ENCODE measurements around the gene ASB15.

ASB15 gene

DNA sequence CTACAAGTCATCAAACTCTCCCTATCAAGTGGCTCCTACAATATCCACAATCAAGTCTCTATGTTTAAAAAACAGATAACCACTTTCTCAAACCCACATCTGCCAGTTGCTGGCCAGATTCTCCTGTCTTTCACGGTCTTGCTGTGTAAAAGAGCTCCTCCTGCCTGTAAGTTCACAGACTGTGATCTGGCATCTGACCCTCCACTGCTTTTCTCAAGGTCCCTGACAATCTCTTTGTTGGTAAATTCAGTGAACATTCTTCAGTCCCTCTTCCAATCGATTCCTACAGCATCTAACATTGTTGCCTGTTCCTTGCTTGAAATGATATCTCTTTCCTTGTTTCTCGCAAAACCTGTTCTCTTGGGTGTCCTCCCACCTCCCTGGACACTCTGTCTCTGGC is 35.6 kb downstream of the ASB15 start:
- no peak for TF ChIP-seq SIN3A (IDR thresholded peaks at IDR 0.05; ENCODE audit: borderline replicate concordance, insufficient read depth, low read length)
- TF ChIP-seq POLR2AphosphoS5 (IDR thresholded peaks at IDR 0.05; ENCODE audit: low read depth, low read length) = no peak
- no peak for TF ChIP-seq REST (IDR thresholded peaks at IDR 0.05; ENCODE audit: insufficient read depth in 1 of 2, low read depth in 2 of 2, low read length in 2 of 2)
- TF ChIP-seq FOXP2 (optimal IDR thresholded peaks at IDR 0.05; ENCODE audit: borderline replicate concordance, extremely low read depth, extremely low read length, insufficient read depth) = no peak
- no peak for TF ChIP-seq TAF1 (IDR thresholded peaks at IDR 0.05; ENCODE audit: borderline replicate concordance, insufficient read depth, low read length)

DNA sequence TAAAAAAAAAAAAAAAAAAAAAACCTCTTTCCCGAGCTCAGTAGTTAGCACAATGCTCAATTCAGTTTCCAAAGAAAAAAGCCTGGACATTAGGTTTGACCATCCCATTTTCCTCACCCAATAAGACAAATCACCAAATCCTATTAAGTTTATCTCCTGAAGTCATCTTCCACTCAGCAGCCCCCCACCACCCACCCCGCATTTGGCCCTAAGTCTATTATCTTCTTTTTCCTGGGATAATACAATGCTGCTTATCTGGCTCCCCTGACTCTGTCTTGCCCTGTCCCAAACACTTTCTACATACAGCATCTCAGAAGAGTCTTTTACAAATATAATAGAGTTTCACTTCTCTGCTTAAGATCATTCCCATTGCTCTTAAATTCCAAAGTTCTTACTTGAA is 36.3 kb downstream of the ASB15 start:
- TF ChIP-seq SIN3A (IDR thresholded peaks at IDR 0.05; ENCODE audit: borderline replicate concordance, insufficient read depth, low read length) = no peak
- no peak for TF ChIP-seq FOXP2 (optimal IDR thresholded peaks at IDR 0.05; ENCODE audit: borderline replicate concordance, extremely low read depth, extremely low read length, insufficient read depth)
- no peak for TF ChIP-seq TAF1 (IDR thresholded peaks at IDR 0.05; ENCODE audit: borderline replicate concordance, insufficient read depth, low read length)

GRCh38 chr7:123639631-123640030 is 38.0 kb downstream of the ASB15 start:
- no peak for TF ChIP-seq TAF1 (IDR thresholded peaks at IDR 0.05; ENCODE audit: borderline replicate concordance, insufficient read depth, low read length)
- TF ChIP-seq REST (IDR thresholded peaks at IDR 0.05; ENCODE audit: insufficient read depth in 1 of 2, low read depth in 2 of 2, low read length in 2 of 2) = no peak
- no peak for TF ChIP-seq SIN3A (IDR thresholded peaks at IDR 0.05; ENCODE audit: borderline replicate concordance, insufficient read depth, low read length)
- no peak for TF ChIP-seq FOXP2 (optimal IDR thresholded peaks at IDR 0.05; ENCODE audit: borderline replicate concordance, extremely low read depth, extremely low read length, insufficient read depth)
- no peak for TF ChIP-seq POLR2AphosphoS5 (IDR thresholded peaks at IDR 0.05; ENCODE audit: low read depth, low read length)

GRCh38 chr7:123640583-123640982 is 39.0 kb downstream of the ASB15 start:
- TF ChIP-seq SIN3A (IDR thresholded peaks at IDR 0.05; ENCODE audit: borderline replicate concordance, insufficient read depth, low read length) (no peak), FOXP2 (optimal IDR thresholded peaks at IDR 0.05; ENCODE audit: borderline replicate concordance, extremely low read depth, extremely low read length, insufficient read depth) (no peak), REST (IDR thresholded peaks at IDR 0.05; ENCODE audit: insufficient read depth in 1 of 2, low read depth in 2 of 2, low read length in 2 of 2) (no peak), TAF1 (IDR thresholded peaks at IDR 0.05; ENCODE audit: borderline replicate concordance, insufficient read depth, low read length) (no peak), POLR2AphosphoS5 (IDR thresholded peaks at IDR 0.05; ENCODE audit: low read depth, low read length) (no peak)

DNA sequence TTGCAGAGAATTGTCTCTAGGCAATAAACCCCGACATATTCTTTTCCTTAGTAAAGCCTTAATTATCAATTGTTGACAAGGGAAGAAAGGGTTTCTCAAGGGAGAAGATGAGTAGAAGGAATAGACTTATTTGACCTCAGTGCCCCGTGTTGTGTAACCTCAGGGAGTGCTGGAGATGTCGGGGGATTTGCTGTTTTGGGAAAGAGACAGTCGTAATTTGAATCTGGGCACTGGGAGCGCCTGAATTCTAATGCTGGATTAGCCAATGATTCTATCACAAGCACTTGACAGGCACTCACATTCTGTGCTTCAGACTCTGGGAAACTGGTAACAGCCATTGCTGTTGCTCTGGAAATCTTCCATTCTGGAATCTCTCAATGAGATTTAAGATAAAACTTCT is 40.3 kb downstream of the ASB15 start:
- TF ChIP-seq TAF1 (IDR thresholded peaks at IDR 0.05; ENCODE audit: borderline replicate concordance, insufficient read depth, low read length) (no peak), FOXP2 (optimal IDR thresholded peaks at IDR 0.05; ENCODE audit: borderline replicate concordance, extremely low read depth, extremely low read length, insufficient read depth) (no peak), REST (IDR thresholded peaks at IDR 0.05; ENCODE audit: insufficient read depth in 1 of 2, low read depth in 2 of 2, low read length in 2 of 2) (no peak), POLR2AphosphoS5 (IDR thresholded peaks at IDR 0.05; ENCODE audit: low read depth, low read length) (no peak), SIN3A (IDR thresholded peaks at IDR 0.05; ENCODE audit: borderline replicate concordance, insufficient read depth, low read length) (no peak)

Measured in PFSK-1 (cell line).